Neural cell (in vitro differentiated cells): ENCODE results near the gene EDA2R.

Source experiments
- EP300 ChIP-seq: fragments of 450-650 bp; conservative IDR thresholded peaks from 2 replicates; pipeline ENCODE4 v1.6.1; 2014; ENCODE audit warnings: antibody characterized with exemption, mild to moderate bottlenecking, moderate library complexity; ENCODE audit not compliant: poor library complexity, severe bottlenecking
- EZH2 ChIP-seq: fragments of 200-600, 300-800 bp; shearing (Covaris generic), sonication (generic); IDR thresholded peaks from 2 replicates; pipeline ENCODE4 v1.6.1; 2014; ENCODE audit warnings: antibody characterized with exemption, low read length, borderline replicate concordance, mild to moderate bottlenecking; ENCODE audit not compliant: insufficient read depth, poor library complexity, severe bottlenecking
- MXI1 ChIP-seq: fragments of 450-650 bp; conservative IDR thresholded peaks from 2 replicates; pipeline ENCODE4 v1.6.1; 2014; ENCODE audit warnings: antibody characterized with exemption, mild to moderate bottlenecking; ENCODE audit not compliant: poor library complexity, severe bottlenecking
- POLR2AphosphoS5 ChIP-seq: IDR thresholded peaks from 2 replicates; pipeline ENCODE4 v1.6.1; 2012
- SMC3 ChIP-seq: fragments of 450-650 bp; conservative IDR thresholded peaks from 2 replicates; pipeline ENCODE4 v1.6.1; 2014; ENCODE audit warnings: antibody characterized with exemption, mild to moderate bottlenecking, moderate library complexity; ENCODE audit not compliant: poor library complexity
- TAF1 ChIP-seq: IDR thresholded peaks from 2 replicates; pipeline ENCODE4 v1.6.1; 2012; ENCODE audit warnings: low read depth
- TF ChIP-seq, protein P1 (sequence below): IDR thresholded peaks from 2 replicates; pipeline ENCODE4 v1.6.1; 2012; ENCODE audit warnings: borderline replicate concordance
- TF ChIP-seq, protein P2 (sequence below): fragments of 450-650 bp; IDR thresholded peaks from 2 replicates; pipeline ENCODE4 v1.5.1; 2014; ENCODE audit warnings: antibody characterized with exemption, mild to moderate bottlenecking, moderate library complexity; ENCODE audit not compliant: poor library complexity, severe bottlenecking

GRCh38 chrX:66625525-66625924, 13.4 kb downstream of the EDA2R start:
- TF ChIP-seq, protein P1, sequence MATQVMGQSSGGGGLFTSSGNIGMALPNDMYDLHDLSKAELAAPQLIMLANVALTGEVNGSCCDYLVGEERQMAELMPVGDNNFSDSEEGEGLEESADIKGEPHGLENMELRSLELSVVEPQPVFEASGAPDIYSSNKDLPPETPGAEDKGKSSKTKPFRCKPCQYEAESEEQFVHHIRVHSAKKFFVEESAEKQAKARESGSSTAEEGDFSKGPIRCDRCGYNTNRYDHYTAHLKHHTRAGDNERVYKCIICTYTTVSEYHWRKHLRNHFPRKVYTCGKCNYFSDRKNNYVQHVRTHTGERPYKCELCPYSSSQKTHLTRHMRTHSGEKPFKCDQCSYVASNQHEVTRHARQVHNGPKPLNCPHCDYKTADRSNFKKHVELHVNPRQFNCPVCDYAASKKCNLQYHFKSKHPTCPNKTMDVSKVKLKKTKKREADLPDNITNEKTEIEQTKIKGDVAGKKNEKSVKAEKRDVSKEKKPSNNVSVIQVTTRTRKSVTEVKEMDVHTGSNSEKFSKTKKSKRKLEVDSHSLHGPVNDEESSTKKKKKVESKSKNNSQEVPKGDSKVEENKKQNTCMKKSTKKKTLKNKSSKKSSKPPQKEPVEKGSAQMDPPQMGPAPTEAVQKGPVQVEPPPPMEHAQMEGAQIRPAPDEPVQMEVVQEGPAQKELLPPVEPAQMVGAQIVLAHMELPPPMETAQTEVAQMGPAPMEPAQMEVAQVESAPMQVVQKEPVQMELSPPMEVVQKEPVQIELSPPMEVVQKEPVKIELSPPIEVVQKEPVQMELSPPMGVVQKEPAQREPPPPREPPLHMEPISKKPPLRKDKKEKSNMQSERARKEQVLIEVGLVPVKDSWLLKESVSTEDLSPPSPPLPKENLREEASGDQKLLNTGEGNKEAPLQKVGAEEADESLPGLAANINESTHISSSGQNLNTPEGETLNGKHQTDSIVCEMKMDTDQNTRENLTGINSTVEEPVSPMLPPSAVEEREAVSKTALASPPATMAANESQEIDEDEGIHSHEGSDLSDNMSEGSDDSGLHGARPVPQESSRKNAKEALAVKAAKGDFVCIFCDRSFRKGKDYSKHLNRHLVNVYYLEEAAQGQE = no peak
- TF ChIP-seq SMC3 (no peak), TAF1 (no peak), POLR2AphosphoS5 (no peak), MXI1 (no peak), EZH2 (no peak), EP300 (no peak)
- TF ChIP-seq, protein P2, sequence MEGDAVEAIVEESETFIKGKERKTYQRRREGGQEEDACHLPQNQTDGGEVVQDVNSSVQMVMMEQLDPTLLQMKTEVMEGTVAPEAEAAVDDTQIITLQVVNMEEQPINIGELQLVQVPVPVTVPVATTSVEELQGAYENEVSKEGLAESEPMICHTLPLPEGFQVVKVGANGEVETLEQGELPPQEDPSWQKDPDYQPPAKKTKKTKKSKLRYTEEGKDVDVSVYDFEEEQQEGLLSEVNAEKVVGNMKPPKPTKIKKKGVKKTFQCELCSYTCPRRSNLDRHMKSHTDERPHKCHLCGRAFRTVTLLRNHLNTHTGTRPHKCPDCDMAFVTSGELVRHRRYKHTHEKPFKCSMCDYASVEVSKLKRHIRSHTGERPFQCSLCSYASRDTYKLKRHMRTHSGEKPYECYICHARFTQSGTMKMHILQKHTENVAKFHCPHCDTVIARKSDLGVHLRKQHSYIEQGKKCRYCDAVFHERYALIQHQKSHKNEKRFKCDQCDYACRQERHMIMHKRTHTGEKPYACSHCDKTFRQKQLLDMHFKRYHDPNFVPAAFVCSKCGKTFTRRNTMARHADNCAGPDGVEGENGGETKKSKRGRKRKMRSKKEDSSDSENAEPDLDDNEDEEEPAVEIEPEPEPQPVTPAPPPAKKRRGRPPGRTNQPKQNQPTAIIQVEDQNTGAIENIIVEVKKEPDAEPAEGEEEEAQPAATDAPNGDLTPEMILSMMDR = no peak
